Activated CD8-positive, alpha-beta T cell treated with anti-CD3 and anti-CD28 coated beads, Interleukin-2, amount 10 ng/mL, durations not matched to agents 7 days and 5 days (primary cell): ENCODE data around the gene GALNS. TPM values are rescaled to one million over a fixed set of nuclear protein-coding genes. Genes with fewer than 3 reads are reported as not detected.

Experiments used
- ATAC-seq: fragments of 150-1000 bp; cut with Tn5 transposase; one replicate; pipeline ENCODE4 v1.10.0; 2021; ENCODE audit warnings: moderate library complexity
- CTCF ChIA-PET: fragments of 350-600 bp; sonication (Branson Sonifier 250); formaldehyde crosslinking; loops from one replicate; lab custom pipeline; 2021; ENCODE audit warnings: antibody characterized with exemption; lab: Charles Lee
- POLR2A ChIA-PET: fragments of 350-600 bp; sonication (Branson Sonifier 250); formaldehyde crosslinking; loops from one replicate; lab custom pipeline; 2021; ENCODE audit warnings: antibody characterized with exemption; lab: Charles Lee
- DNase-seq: peaks from one replicate; pipeline ENCODE4 v3.0.0-alpha.2; 2020
- H3K27ac Mint-ChIP-seq: one replicate; pipeline ENCODE4 v1.8.0; 2021; ENCODE audit warnings: mild to moderate bottlenecking, mixed read lengths
- H3K27me3 Mint-ChIP-seq: one replicate; pipeline ENCODE4 v1.8.0; 2021; ENCODE audit warnings: low read depth, mixed read lengths
- H3K36me3 Mint-ChIP-seq: one replicate; pipeline ENCODE4 v1.8.0; 2021; ENCODE audit warnings: low read depth, mixed read lengths
- H3K4me1 Mint-ChIP-seq: one replicate; pipeline ENCODE4 v1.8.0; 2021; ENCODE audit warnings: low read depth, mixed read lengths
- H3K4me3 Mint-ChIP-seq: one replicate; pipeline ENCODE4 v1.8.0; 2021; ENCODE audit warnings: mild to moderate bottlenecking, mixed read lengths
- H3K9me3 Mint-ChIP-seq: one replicate; pipeline ENCODE4 v1.8.0; 2022; ENCODE audit warnings: mixed read lengths; ENCODE audit not compliant: insufficient read depth
- total RNA-seq, 2 experiments: library from RNA; stranded (reverse); gene quantifications; one replicate each; pipeline ENCODE4 v1.2.3, GENCODE V29; 2021

The GALNS gene
- total RNA-seq, 2 experiments from 2014 or later = 31.1 to 33.3 TPM

GRCh38 chr16:88878967-88879787 lies 22.4 kb upstream of the GALNS start:
- ATAC-seq = no peak
- no peak for DNase-seq
- Mint-ChIP-seq H3K9me3 (no peaks in the 10 kb centered on the region), H3K27me3 (no peaks in the 10 kb centered on the region), H3K27ac (no peak overlapping the region), H3K4me3 (no peak overlapping the region), H3K4me1 (peaks cover 5% of the 10 kb centered on the region), H3K36me3 (no peaks in the 10 kb centered on the region)
- CTCF ChIA-PET = no interaction called here
- POLR2A ChIA-PET = interaction anchor here (0.6 kb wide), 1 partner anchor 289 kb away, joined by 3 read pairs; no protein-coding TSS in a partner anchor

DNA sequence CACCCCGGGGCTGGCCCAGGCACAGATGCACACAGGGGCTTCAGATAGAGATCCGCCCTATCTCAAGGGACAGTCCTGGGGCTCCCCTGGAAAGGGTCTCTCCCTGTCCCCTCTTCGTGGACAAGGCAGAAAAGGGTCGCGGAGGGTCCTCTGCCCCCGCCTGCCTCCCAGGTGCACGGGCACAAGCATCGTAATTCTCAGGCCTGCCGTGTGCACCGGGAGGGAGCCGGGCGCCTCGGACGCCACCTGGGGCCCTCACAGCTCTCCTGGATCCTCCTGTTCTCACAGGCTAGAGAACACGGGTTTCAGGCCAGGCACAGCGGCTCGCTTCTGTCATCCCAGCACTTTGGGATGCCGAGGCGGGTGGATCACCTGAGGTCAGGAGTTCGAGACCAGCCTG lies 21.6 kb upstream of the GALNS start:
- H3K4me3 Mint-ChIP-seq = no peak overlapping the region
- ChIA-PET POLR2A (no interaction called here), CTCF (no interaction called here)
- H3K27ac Mint-ChIP-seq = no peak overlapping the region
- no peak for DNase-seq
- ATAC-seq = no peak
- no peaks in the 10 kb centered on the region for H3K36me3 Mint-ChIP-seq
- no peaks in the 10 kb centered on the region for H3K27me3 Mint-ChIP-seq
- H3K4me1 Mint-ChIP-seq = peaks cover 5% of the 10 kb centered on the region
- no peaks in the 10 kb centered on the region for H3K9me3 Mint-ChIP-seq

DNA sequence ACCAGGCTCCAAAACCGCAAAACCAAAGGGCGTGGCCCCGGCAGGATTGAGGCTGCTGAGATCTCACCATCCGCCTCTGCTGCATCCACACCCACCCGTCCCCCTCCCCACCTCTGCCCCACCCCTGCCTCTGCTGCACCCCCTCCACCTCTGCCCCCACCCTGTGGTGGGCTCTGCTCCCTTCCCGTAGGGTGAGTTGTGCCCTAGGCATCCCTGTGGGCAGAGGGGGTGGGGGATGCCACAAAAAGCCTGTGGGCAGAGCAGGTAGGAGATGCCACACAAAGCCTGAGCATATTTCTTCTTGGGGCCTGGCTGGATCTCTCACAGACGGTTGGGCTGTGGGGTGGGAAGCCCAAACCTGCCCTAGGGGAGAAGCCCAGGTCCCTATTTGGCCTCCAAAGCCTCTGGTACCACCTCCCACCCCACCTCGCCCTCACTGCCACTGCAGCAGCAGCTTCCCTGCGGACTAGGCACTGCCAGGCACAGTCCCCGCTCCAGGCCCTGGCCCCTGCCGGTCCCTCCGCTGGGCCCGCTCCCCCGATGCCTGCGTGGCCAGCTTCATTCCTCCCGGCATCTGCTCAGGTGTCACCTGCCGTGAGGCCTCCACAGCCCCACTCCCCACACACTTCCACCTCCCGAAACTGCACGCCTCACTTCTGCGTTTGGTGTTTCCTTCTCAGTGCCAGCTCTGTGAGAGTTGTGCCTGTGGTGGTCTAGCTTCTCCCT lies 21.0 kb upstream of the GALNS start:
- H3K4me3 Mint-ChIP-seq = no peak overlapping the region
- H3K27ac Mint-ChIP-seq = no peak overlapping the region
- ChIA-PET CTCF (no interaction called here), POLR2A (no interaction called here)
- no peaks in the 10 kb centered on the region for H3K27me3 Mint-ChIP-seq
- ATAC-seq = no peak
- H3K36me3 Mint-ChIP-seq = no peaks in the 10 kb centered on the region
- no peaks in the 10 kb centered on the region for H3K9me3 Mint-ChIP-seq
- no peak for DNase-seq
- H3K4me1 Mint-ChIP-seq = peaks cover 5% of the 10 kb centered on the region

GRCh38 chr16:88876942-88877526 lies 20.3 kb upstream of the GALNS start:
- H3K9me3 Mint-ChIP-seq = no peaks in the 10 kb centered on the region
- POLR2A ChIA-PET = no interaction called here
- H3K27ac Mint-ChIP-seq = no peak overlapping the region
- no peaks in the 10 kb centered on the region for H3K4me1 Mint-ChIP-seq
- H3K27me3 Mint-ChIP-seq = no peaks in the 10 kb centered on the region
- ATAC-seq = no peak
- no peak for DNase-seq
- CTCF ChIA-PET = no interaction called here
- H3K36me3 Mint-ChIP-seq = no peaks in the 10 kb centered on the region
- no peak overlapping the region for H3K4me3 Mint-ChIP-seq

DNA sequence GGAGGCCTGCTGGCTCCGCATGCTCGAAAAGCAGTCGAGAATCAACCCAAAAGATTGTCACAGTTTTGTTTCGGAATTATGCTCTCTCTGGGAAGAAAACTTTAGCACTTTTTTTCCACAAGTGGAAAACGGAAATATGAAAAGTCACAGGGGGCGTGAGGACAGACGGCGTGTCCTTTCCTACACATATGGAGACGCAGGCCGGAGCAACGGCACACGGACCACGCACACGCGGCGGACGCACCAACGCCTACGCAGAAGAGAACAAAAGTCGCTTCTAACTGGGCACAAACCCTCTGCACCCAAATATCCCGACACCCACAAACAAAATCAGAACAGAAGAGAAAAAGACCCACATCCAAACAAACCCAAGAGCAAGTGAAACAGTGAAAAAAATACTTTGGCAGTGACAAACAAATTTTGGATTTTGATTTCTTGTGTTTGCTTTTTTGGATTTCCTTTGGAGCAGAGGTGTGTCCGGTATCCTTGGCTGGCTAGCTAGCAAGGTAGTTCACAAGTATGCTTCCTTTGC lies 19.0 kb upstream of the GALNS start:
- Mint-ChIP-seq H3K27ac (no peak overlapping the region), H3K27me3 (peaks cover 5% of the 10 kb centered on the region), H3K9me3 (no peaks in the 10 kb centered on the region), H3K4me1 (no peaks in the 10 kb centered on the region), H3K4me3 (no peak overlapping the region), H3K36me3 (no peaks in the 10 kb centered on the region)
- DNase-seq (no peak), ATAC-seq (no peak)
- ChIA-PET POLR2A (no interaction called here), CTCF (no interaction called here)

GRCh38 chr16:88874938-88875599 lies 18.3 kb upstream of the GALNS start:
- Mint-ChIP-seq H3K4me1 (no peaks in the 10 kb centered on the region), H3K27ac (no peak overlapping the region), H3K27me3 (peaks cover 9% of the 10 kb centered on the region), H3K4me3 (no peak overlapping the region), H3K36me3 (no peaks in the 10 kb centered on the region), H3K9me3 (no peaks in the 10 kb centered on the region)
- no peak for DNase-seq
- no peak for ATAC-seq
- ChIA-PET CTCF (no interaction called here), POLR2A (no interaction called here)

- DNase-seq (no peak), ATAC-seq (no peak)
- H3K9me3 Mint-ChIP-seq = no peaks in the 10 kb centered on the region
- no peak overlapping the region for H3K4me3 Mint-ChIP-seq
- no peaks in the 10 kb centered on the region for H3K4me1 Mint-ChIP-seq
- CTCF ChIA-PET = interaction anchor here (0.7 kb wide), 1 partner anchor 15 kb away, joined by 3 read pairs; no protein-coding TSS in a partner anchor
- H3K27me3 Mint-ChIP-seq = peaks cover 9% of the 10 kb centered on the region
- POLR2A ChIA-PET = no interaction called here
- H3K36me3 Mint-ChIP-seq = no peaks in the 10 kb centered on the region
- no peak overlapping the region for H3K27ac Mint-ChIP-seq
Observed at GRCh38 chr16:88872650-88873331, 16.0 kb upstream of the GALNS start.

DNA sequence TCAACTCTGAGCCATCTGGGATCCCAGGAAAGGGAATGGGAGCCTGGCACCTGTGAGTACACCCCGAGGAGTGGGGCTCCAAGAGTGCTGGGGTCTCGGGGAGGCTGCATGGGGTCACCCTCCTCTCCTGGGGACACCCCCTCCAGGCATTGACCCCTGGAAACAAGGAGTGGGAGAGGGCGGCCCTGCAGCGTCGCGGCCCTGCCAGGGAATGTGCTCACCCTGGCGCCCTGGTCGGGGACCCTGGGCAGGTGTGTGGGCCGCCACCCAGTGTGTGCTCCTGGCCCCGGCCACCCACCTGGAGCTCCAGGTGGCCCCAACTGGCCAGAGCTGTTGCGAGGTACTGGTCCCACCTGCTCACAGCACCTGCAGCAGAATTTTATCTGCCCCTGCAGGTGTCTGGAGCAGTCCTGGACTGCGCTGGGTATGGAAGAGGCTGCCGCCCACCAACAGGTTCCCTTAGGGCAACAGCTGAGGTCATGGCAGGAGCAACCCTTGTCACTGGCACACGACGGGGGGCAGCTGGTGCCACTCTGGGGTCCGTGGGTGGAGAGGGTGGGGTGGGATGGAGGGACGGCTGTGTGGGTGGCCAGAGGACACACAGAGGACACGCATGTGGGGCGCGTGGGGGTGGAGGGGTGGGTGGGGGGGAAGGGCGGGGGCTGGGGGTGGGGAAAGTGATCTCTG lies 15.1 kb upstream of the GALNS start:
- Mint-ChIP-seq H3K36me3 (no peaks in the 10 kb centered on the region), H3K27ac (no peak overlapping the region), H3K9me3 (no peaks in the 10 kb centered on the region), H3K27me3 (peaks cover 9% of the 10 kb centered on the region), H3K4me1 (no peaks in the 10 kb centered on the region), H3K4me3 (no peak overlapping the region)
- DNase-seq (no peak), ATAC-seq (no peak)
- POLR2A ChIA-PET = no interaction called here
- CTCF ChIA-PET = no interaction called here

DNA sequence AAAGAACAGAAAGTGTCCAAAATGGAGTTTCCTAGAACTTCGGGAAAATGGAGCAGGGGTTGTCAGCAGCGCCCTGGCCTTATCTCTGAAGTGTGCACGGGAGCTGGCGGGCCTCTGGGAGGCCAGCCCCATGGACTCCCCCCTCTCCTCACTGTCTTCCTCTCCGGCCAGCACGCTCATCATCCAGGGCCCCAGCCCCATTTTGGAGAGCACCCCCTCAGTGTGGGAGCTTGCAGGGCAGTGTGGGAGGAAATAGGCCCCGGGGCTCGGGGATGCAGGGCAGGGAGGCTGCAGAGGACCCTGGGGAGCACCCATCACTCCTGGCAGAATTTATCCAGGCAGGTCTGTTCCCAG lies 14.6 kb upstream of the GALNS start:
- Mint-ChIP-seq H3K4me3 (no peak overlapping the region), H3K27ac (no peak overlapping the region), H3K9me3 (no peaks in the 10 kb centered on the region), H3K27me3 (peaks cover 9% of the 10 kb centered on the region), H3K4me1 (no peaks in the 10 kb centered on the region), H3K36me3 (no peaks in the 10 kb centered on the region)
- CTCF ChIA-PET = no interaction called here
- POLR2A ChIA-PET = no interaction called here
- no peak for ATAC-seq
- DNase-seq = no peak

DNA sequence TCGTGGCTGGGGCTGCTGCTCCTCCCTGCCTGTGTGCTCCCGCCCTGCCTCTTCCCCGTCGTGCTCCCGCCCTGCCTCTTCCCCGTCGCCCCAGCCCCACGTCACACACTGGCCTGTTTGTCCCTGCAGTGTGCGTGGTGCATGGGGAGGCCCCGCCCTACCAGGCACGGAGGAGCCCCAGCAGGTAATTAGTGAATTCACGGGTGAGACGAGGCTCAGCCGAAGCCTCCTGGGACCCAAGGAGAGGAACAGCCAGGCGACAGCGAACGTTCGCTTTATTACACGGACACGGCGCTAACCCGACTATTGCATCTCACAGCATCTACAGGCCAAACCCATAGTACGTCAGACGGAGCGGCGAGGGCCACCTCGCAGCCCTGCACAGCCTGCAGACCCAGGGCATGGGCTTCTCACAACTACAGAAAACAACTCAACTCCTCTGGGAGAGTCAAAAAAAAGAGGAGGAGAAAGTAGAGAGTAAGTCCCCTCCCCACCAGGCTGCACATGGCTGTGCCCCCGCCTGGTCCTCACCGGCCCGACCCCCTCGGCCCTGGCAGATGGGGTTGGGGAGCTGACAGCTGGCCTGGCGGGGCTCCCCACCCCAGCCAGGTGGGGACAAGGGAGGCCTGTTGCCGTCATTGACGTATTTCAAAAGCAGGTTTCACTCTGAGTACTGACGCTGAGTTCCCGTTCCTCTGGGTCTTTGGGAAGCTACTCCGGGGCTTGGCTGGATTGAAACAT lies 14.0 kb upstream of the GALNS start:
- no peaks in the 10 kb centered on the region for H3K36me3 Mint-ChIP-seq
- ChIA-PET POLR2A (no interaction called here), CTCF (no interaction called here)
- H3K9me3 Mint-ChIP-seq = no peaks in the 10 kb centered on the region
- H3K27ac Mint-ChIP-seq = no peak overlapping the region
- DNase-seq (no peak), ATAC-seq (no peak)
- peaks cover 9% of the 10 kb centered on the region for H3K27me3 Mint-ChIP-seq
- H3K4me1 Mint-ChIP-seq = no peaks in the 10 kb centered on the region
- no peak overlapping the region for H3K4me3 Mint-ChIP-seq
